Tibial nerve (tissue), 4 donors: ENCODE results near the gene COG1. TPM values are rescaled to one million over a fixed set of nuclear protein-coding genes. Genes with fewer than 3 reads are reported as not detected.

Experiments
- DNase-seq, 2 donors: peaks; one replicate each; pipeline ENCODE4 v3.0.0-alpha.2; 2019; ENCODE audit warnings: low spot score in 2 of 2
- H3K27ac ChIP-seq, 4 donors: fragments of 200-600 bp; sonication (generic) in 3 of 4; one replicate each; pipeline ENCODE4 v1.5.1; 2017 to 2019; ENCODE audit warnings: mild to moderate bottlenecking in 1 of 4
- H3K27me3 ChIP-seq, 2 donors: fragments of 200-600 bp; sonication (generic) in 1 of 2; one replicate each; pipeline versions ENCODE4 v1.5.1 to v1.6.0; 2017 to 2019
- H3K36me3 ChIP-seq, 3 donors: fragments of 200-600 bp; sonication (generic); one replicate each; pipeline ENCODE4 v1.5.1; 2018 to 2019
- H3K4me1 ChIP-seq, 4 donors: fragments of 200-600 bp; sonication (generic) in 3 of 4; one replicate each; pipeline ENCODE4 v1.5.1; 2017 to 2019
- H3K4me3 ChIP-seq, 4 donors: fragments of 200-600 bp; sonication (generic) in 3 of 4; one replicate each; pipeline ENCODE4 v1.5.1; 2017 to 2019; ENCODE audit warnings: mild to moderate bottlenecking in 1 of 4, moderate library complexity in 1 of 4
- H3K9me3 ChIP-seq, 4 donors: fragments of 200-600 bp; sonication (generic) in 3 of 4; one replicate each; pipeline ENCODE4 v1.5.1; 2017 to 2019
- EP300 ChIP-seq, 2 donors: sonication (generic); formaldehyde crosslinking; IDR thresholded peaks; one replicate each; pipeline ENCODE4 v1.6.1; 2017; ENCODE audit warnings: antibody characterized with exemption in 2 of 2, mild to moderate bottlenecking in 1 of 2
- POLR2A ChIP-seq, 2 donors: fragments of 450-650 bp; IDR thresholded peaks; one replicate each; pipeline ENCODE4 v1.6.1; 2017; ENCODE audit warnings: antibody characterized with exemption in 2 of 2, mild to moderate bottlenecking in 2 of 2, moderate library complexity in 2 of 2
- WGBS, 2 donors: methylation state at CpG; one replicate each; pipeline ENCODE4 v1.1.5; 2018; 5-methylcytosine and 5-hydroxymethylcytosine counted together
- total RNA-seq, 4 donors: library from RNA; depleted of rRNA; stranded (reverse); fragments of >200 nt; gene quantifications; one replicate each; pipeline ENCODE4 v1.1.0, GENCODE V29; 2016
- TF ChIP-seq, protein P1 (sequence below), 5 experiments: fragments of 200-600 bp in 3 of 5; fragments of 450-650 bp in 2 of 5; sonication (generic) in 3 of 5; IDR thresholded peaks; one replicate each; pipeline ENCODE4 v1.5.1; 2016 to 2019; ENCODE audit warnings: antibody characterized with exemption in 5 of 5, mild to moderate bottlenecking in 3 of 5, moderate library complexity in 2 of 5

COG1 gene
- total RNA-seq, 4 donors from 2014 or later, result 23.6 to 46.2 (median 28.6) TPM

DNA sequence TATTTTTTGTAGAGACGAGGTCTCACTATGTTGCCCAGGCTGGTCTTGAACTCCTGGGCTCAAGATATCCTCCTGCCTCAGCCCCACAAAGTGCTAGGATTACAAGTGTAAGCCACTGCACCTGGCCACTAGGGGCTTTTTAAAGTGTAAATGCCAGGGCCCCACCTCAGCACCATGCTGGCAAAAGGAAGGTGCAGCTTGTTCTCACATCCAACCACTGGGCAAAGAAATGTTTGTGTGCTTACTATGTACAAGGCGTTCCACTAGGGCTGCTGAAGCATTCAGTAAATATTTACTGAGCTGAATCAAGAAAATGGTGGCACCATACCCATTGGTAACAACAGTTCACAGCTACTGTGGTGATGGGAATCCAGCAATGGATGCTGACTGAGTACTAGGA is 22.6 kb downstream of the COG1 start:
- peaks cover 0 to 35% (median 0%) of the 10 kb centered on the region in 3 donors for H3K36me3 ChIP-seq
- no peak overlapping the region for H3K27ac ChIP-seq
- 96 to 100% methylated on average over 2 of the region's 2 CpGs for WGBS, 2 donors
- TF ChIP-seq, protein P1, sequence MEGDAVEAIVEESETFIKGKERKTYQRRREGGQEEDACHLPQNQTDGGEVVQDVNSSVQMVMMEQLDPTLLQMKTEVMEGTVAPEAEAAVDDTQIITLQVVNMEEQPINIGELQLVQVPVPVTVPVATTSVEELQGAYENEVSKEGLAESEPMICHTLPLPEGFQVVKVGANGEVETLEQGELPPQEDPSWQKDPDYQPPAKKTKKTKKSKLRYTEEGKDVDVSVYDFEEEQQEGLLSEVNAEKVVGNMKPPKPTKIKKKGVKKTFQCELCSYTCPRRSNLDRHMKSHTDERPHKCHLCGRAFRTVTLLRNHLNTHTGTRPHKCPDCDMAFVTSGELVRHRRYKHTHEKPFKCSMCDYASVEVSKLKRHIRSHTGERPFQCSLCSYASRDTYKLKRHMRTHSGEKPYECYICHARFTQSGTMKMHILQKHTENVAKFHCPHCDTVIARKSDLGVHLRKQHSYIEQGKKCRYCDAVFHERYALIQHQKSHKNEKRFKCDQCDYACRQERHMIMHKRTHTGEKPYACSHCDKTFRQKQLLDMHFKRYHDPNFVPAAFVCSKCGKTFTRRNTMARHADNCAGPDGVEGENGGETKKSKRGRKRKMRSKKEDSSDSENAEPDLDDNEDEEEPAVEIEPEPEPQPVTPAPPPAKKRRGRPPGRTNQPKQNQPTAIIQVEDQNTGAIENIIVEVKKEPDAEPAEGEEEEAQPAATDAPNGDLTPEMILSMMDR (IDR thresholded peaks at IDR 0.05), result no peak
- TF ChIP-seq EP300 (IDR thresholded peaks at IDR 0.05) (no peak), POLR2A (IDR thresholded peaks at IDR 0.05) (no peak)
- H3K27me3 ChIP-seq, result no peaks in the 10 kb centered on the region
- no peak overlapping the region for H3K4me3 ChIP-seq
- no peaks in the 10 kb centered on the region for H3K9me3 ChIP-seq
- no peak for DNase-seq
- no peaks in the 10 kb centered on the region for H3K4me1 ChIP-seq

GRCh38 chr17:73223626-73224230 is 30.9 kb downstream of the COG1 start:
- Histone ChIP-seq H3K4me3 (no peak overlapping the region), H3K4me1 (peaks cover 2 to 43% (median 20%) of the 10 kb centered on the region in 4 donors), H3K27me3 (no peaks in the 10 kb centered on the region), H3K27ac (peak overlapping the region in 1 of 4 donors; percentile 43), H3K36me3 (peaks cover 0 to 5% (median 0%) of the 10 kb centered on the region in 3 donors), H3K9me3 (no peaks in the 10 kb centered on the region)
- DNase-seq, result no peak
- WGBS, 2 donors, result 80 to 88% methylated on average over 2 of the region's 2 CpGs
- TF ChIP-seq EP300 (IDR thresholded peaks at IDR 0.05) (no peak), POLR2A (IDR thresholded peaks at IDR 0.05) (no peak)
- TF ChIP-seq, protein P1 (IDR thresholded peaks at IDR 0.05), result no peak

DNA sequence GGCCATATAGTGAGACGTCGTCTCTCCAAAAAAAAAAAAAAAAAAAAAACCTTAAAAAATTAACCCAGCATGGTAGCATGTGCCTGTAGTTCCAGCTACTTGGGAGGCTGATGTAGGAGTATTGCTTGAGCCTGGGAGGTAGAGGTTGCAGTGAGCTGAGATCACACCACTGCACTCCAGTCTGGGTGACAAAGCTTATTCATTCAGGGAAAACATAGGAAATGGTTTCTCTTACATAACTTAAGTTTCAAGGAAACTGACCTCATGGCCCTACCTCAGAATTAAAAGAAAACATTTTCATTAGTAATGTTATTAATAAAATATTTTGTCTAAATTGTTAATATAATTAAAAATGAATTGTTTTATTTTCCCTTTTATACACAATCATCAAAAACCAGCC is 31.4 kb downstream of the COG1 start:
- 79 to 82% methylated on average over 2 of the region's 2 CpGs for WGBS, 2 donors
- H3K4me3 ChIP-seq, result no peak overlapping the region
- H3K27me3 ChIP-seq, result no peaks in the 10 kb centered on the region
- H3K36me3 ChIP-seq, result peaks cover 0 to 5% (median 0%) of the 10 kb centered on the region in 3 donors
- no peak overlapping the region for H3K27ac ChIP-seq
- H3K4me1 ChIP-seq, result peaks cover 2 to 48% (median 22%) of the 10 kb centered on the region in 4 donors
- no peak for TF ChIP-seq POLR2A (IDR thresholded peaks at IDR 0.05)
- TF ChIP-seq, protein P1 (IDR thresholded peaks at IDR 0.05), result no peak
- no peak for TF ChIP-seq EP300 (IDR thresholded peaks at IDR 0.05)
- DNase-seq, result no peak
- no peaks in the 10 kb centered on the region for H3K9me3 ChIP-seq

GRCh38 chr17:73224663-73225305 is 31.9 kb downstream of the COG1 start:
- 88 to 90% methylated on average over 5 of the region's 5 CpGs for WGBS, 2 donors
- no peak overlapping the region for H3K27ac ChIP-seq
- no peak for DNase-seq
- TF ChIP-seq, protein P1 (IDR thresholded peaks at IDR 0.05), result no peak
- TF ChIP-seq POLR2A (IDR thresholded peaks at IDR 0.05), result no peak
- no peak for TF ChIP-seq EP300 (IDR thresholded peaks at IDR 0.05)
- H3K4me3 ChIP-seq, result no peak overlapping the region
- no peaks in the 10 kb centered on the region for H3K27me3 ChIP-seq
- H3K9me3 ChIP-seq, result no peaks in the 10 kb centered on the region
- peaks cover 0 to 5% (median 0%) of the 10 kb centered on the region in 3 donors for H3K36me3 ChIP-seq
- H3K4me1 ChIP-seq, result peaks cover 2 to 51% (median 22%) of the 10 kb centered on the region in 4 donors

DNA sequence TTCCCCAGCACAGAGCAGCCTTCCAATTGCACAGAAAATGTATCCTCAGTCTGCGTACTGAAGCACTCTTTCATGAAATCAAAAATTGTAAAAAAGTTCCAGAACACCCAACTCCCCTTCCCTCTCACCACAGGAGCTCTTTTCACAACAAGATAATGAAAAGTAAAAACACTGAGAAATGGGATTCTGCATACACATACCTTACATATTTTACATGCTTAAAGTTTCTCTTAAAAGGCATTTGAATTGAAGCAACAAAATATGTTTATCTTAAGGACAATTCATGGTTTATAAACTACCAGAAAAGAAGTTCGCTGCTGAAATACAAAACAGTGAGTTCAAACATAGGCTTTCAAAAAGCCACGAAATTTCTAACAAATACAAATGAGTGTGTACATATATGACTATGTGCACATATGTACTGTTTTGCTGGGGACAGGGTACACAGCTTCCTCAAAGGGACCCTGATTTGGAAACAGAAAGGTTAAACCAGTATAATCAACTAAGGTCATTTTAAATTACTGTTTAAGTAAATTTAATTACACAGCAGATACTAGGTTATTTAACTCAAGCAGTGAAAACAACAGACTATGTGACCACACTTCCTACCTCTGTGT is 33.8 kb downstream of the COG1 start:
- TF ChIP-seq, protein P1 (IDR thresholded peaks at IDR 0.05), result no peak
- TF ChIP-seq EP300 (IDR thresholded peaks at IDR 0.05) (no peak), POLR2A (IDR thresholded peaks at IDR 0.05) (no peak)
- DNase-seq, result no peak
- Histone ChIP-seq H3K4me1 (peaks cover 2 to 67% (median 28%) of the 10 kb centered on the region in 4 donors), H3K27ac (peak overlapping the region in 3 of 4 donors; percentile 14 to 57 (median 38)), H3K27me3 (no peaks in the 10 kb centered on the region), H3K36me3 (peaks cover 0 to 5% (median 0%) of the 10 kb centered on the region in 3 donors), H3K9me3 (no peaks in the 10 kb centered on the region), H3K4me3 (no peak overlapping the region)
- WGBS, 2 donors, result 35 to 40% methylated on average over 3 of the region's 3 CpGs
